H1 (cell line): ENCODE data around the gene RNF130.

ENCODE experiments used
- BRCA1 ChIP-seq: IDR thresholded peaks from 2 replicates; pipeline ENCODE4 v1.6.1; 2012; ENCODE audit warnings: low read depth, low read length, improper control_type of control experiment
- CTCF ChIP-seq, 3 experiments: IDR thresholded peaks; 1 replicate in 2 of 3; 2 replicates in 1 of 3; pipeline versions ENCODE4 v1.5.1 to v1.6.1; 2011; ENCODE audit warnings: low read length in 3 of 3, mild to moderate bottlenecking in 3 of 3, inconsistent platforms in 2 of 3, low read depth in 1 of 3, moderate library complexity in 1 of 3; ENCODE audit not compliant: insufficient read depth in 1 of 3; ENCODE audit errors: control extremely low read depth in 1 of 3
- EP300 ChIP-seq, 2 experiments: IDR thresholded peaks; 1 replicate in 1 of 2; 2 replicates in 1 of 2; pipeline ENCODE4 v1.6.1; 2011 to 2012; ENCODE audit warnings: low read depth in 2 of 2, low read length in 2 of 2, mild to moderate bottlenecking in 2 of 2, borderline replicate concordance in 1 of 2, inconsistent platforms in 1 of 2, moderate library complexity in 1 of 2
- EZH2 ChIP-seq: fragments of 200-600 bp; sonication (generic); IDR thresholded peaks from 2 replicates; pipeline ENCODE4 v1.7.1; 2012; ENCODE audit warnings: low read depth, mild to moderate bottlenecking, moderate library complexity, low read length, inconsistent platforms; ENCODE audit not compliant: severe bottlenecking
- FOSL1 ChIP-seq: IDR thresholded peaks from 2 replicates; pipeline ENCODE4 v1.6.1; 2011; ENCODE audit warnings: mild to moderate bottlenecking, low read depth, low read length, moderate library complexity; ENCODE audit not compliant: insufficient read depth
- MAX ChIP-seq: IDR thresholded peaks from 2 replicates; pipeline ENCODE4 v1.6.1; 2012; ENCODE audit warnings: inconsistent platforms
- POLR2A ChIP-seq, 2 experiments: IDR thresholded peaks; 1 replicate in 1 of 2; 2 replicates in 1 of 2; pipeline ENCODE4 v1.6.1; 2011; ENCODE audit warnings: low read depth in 2 of 2, low read length in 2 of 2, mild to moderate bottlenecking in 2 of 2; ENCODE audit errors: control extremely low read depth in 1 of 2
- RNF2 ChIP-seq: fragments of 200-900, 300-1000 bp; sonication (generic); IDR thresholded peaks from 2 replicates; pipeline ENCODE4 v1.7.1; 2016; ENCODE audit warnings: borderline replicate concordance, low read depth, mild to moderate bottlenecking, antibody characterized with exemption, low read length; ENCODE audit not compliant: poor library complexity, severe bottlenecking; ENCODE audit errors: missing control alignments
- SIN3A ChIP-seq, 2 experiments: IDR thresholded peaks in 1 of 2; conservative IDR thresholded peaks in 1 of 2; 2 replicates each; pipeline ENCODE4 v1.6.1; 2011 to 2012; ENCODE audit warnings: low read length in 2 of 2, improper control_type of control experiment in 1 of 2, low read depth in 1 of 2, mild to moderate bottlenecking in 1 of 2
- TCF12 ChIP-seq: IDR thresholded peaks from 2 replicates; pipeline ENCODE4 v1.6.1; 2011; ENCODE audit warnings: low read depth, mild to moderate bottlenecking, low read length
- USF2 ChIP-seq: IDR thresholded peaks from 2 replicates; pipeline ENCODE4 v1.6.1; 2011; ENCODE audit warnings: low read length, improper control_type of control experiment

- TF ChIP-seq EP300 (IDR thresholded peaks at IDR 0.05; ENCODE audit: borderline replicate concordance in 1 of 2, low read depth in 2 of 2, low read length in 2 of 2) (no peak), CTCF (IDR thresholded peaks at IDR 0.05; ENCODE audit: control extremely low read depth in 1 of 3, insufficient read depth in 1 of 3, low read depth in 1 of 3, low read length in 3 of 3) (no peak), SIN3A (conservative IDR thresholded peaks at IDR 0.05 in 1 of 2, IDR thresholded peaks at IDR 0.05 in 1 of 2; ENCODE audit: low read depth in 1 of 2, low read length in 2 of 2) (no peak), RNF2 (no peak), USF2 (no peak), TCF12 (no peak), BRCA1 (no peak), FOSL1 (no peak), MAX (no peak), EZH2 (no peak), POLR2A (IDR thresholded peaks at IDR 0.05; ENCODE audit: control extremely low read depth in 1 of 2, low read depth in 2 of 2, low read length in 2 of 2) (no peak)
These were observed 107.5 kb downstream of the RNF130 start for GRCh38 chr5:179964015-179964414.
